ENCODE data around the gene LRRC8B.

LRRC8B gene

DNA sequence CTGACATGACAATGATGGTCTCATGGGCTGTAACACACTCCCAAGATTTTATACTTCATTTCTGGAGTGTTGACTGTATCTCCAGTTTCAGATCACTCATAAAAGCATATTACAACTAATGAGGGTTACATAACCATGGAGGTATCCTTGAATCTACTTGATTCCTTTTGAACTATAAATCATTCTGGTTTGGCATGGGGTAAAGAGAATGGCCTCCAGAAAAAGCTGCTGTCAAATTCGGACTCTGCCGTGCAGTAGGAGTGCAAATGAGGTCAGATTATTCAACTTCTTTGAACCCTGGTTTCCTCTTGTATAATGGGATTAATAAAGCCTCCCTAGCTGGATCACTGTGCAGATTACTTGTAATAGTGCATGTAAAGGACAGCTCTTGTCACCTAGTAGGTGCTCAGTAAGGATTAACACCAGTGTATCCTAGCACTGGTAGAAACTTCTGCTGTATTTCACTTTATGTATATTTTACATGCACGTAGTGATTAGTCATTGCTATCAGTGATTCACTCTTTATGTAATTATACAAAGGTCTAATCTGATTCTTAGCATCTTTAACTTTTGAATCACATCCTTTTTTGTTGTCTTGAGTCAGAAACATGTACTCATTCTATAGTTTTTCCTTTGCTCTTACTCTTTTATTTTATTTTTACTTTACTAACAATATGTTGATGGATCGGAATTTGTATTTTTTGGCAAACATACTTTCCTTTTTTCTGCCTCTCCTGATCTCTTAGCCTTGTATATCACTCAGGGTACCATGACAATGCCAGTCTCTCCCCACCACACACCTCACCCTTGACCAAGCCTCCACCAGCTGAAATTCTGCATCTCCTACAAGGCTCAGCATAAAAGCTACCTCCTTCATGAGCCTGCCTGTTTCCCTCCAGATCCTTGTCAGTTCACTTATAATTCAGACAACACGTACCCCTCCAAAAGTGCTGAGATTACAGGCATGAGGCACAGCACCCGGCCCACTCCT lies 111.5 kb downstream of the LRRC8B start:
- DNase-seq = no peak

DNA sequence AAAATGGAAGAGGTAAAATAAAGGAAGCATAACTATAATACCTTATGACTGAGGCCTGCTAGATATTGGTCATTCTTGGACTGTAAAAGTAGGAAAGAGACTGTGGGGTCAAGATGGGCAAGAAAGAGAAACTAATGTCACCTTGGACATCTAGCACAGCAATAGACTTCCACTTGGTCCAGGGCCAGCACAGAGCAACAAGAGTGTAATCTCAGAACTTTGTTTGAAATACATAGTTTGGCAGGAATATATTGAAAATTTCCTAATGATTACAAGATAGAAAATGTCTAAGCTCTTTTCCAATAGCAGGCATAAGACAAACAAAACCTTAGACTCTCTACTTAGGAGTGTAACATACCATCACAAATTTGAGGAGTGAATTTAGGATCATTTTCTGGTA lies 112.9 kb downstream of the LRRC8B start:
- no peak for DNase-seq

DNA sequence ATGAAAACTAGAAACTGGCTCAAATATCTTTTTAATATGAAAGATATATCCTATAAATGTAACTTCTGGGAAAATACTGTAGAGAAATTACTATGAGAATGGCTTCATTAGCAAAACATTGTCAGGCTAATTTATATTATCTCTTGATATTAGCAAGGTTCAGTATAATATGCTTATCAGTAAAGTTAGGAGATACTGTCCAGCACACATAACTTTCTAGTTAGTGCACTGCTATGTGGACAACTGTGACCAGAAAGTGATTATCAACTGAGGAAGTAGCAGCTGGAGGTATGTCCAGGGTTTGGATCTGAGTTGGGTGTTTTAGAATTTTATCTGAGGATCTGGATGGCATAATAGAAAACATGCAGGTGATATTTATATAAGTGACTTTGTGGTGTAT lies 115.8 kb downstream of the LRRC8B start:
- no peak for DNase-seq

DNA sequence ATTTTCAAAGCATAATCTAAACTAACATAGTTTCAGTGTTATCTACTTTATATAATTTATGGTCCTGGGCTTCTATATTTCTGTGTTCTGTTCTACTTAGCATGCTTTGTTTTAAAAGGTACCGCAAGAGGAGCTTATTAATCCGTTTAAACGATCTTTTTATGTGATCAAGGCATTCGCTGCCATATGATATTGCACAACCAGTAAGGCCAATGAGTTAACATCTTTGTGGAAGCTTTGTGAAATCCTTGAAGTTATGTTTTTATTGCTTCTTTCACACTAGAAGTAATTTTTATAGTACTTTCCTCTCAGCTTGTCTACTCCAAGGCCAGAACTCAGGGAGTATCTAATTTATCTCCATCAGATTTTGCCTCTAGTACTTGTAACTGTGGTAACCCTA lies 117.2 kb downstream of the LRRC8B start:
- no peak for DNase-seq

DNA sequence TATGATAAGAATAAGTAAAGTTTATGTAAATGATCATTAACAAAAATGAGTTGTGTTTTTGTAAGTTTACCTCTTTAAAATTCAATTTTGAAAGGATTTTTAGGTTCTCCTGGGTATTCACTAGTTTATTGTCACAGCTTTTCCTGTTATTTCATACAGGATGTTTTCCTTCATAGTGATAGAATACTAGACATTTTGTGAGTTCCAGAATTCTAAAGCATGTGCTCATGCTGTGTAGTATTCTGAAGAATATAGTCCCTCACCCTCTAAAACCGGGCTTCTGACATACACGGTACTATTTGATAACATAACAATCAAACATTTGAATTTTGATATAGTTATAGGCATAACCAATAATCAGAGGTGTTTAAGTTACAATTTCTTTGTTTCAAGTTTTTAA lies 118.9 kb downstream of the LRRC8B start:
- DNase-seq = no peak

DNA sequence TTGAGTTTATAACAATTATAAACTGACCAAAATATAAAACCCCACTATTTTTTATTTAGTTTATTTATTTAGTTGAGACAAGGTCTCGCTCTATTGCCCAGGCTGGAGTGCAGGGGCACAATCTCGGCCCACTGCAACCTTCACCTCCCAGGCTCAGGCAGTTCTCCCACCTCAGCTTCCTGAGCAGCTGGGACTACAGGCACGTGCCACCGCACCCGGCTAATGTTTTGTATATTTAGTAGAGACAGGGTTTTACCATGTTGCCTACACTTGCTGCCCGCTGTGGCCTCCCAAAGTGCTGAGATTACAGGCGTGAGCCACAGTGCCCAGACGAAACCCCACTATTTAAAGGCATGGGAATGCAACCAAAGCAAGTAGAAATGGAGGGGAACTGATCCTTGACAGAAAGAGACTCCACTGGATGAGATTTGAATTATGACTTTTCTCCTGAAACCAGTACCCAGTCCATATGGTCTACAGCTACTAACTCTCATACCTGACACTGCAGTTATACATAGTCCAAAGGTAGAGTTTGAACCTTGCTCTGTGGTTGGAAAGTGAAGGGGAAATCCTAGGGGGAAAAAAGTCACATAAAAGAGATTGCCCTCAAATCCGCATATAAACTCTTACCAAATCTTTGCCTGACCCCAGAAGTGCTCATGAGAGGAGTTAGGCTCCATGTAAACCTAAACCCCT lies 119.6 kb downstream of the LRRC8B start:
- no peak for DNase-seq

DNA sequence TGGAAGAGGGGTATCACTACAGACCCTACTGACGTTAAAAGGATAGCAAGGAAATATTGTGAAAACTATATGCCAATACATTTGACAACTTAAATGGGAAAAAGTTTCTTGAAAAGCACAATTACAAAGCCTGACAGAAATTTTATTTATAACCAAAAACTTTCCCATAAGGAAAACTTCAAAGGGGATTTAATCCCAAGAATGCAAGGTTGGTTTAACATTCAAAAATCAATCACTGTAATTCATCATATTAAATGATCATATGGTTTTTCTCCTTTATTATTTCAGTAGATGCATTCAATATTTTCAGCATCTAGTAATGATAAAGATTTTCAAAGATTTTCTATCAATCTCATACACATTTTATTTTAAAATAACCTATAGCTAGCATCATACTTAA lies 121.6 kb downstream of the LRRC8B start:
- no peak for DNase-seq

Data from effector CD8-positive, alpha-beta T cell (primary cell).